GM21717 (cell line): ENCODE data around the gene ACKR2.

Experiments used
- ATAC-seq: cut with Tn5 transposase; IDR thresholded peaks from one replicate; pipeline ENCODE4 v1.9.1; 2021; ENCODE audit warnings: mild to moderate bottlenecking, moderate library complexity; ENCODE audit not compliant: unreplicated experiment

ACKR2 gene

GRCh38 chr3:42829083-42829627 lies 19.9 kb downstream of the ACKR2 start:
- no peak for ATAC-seq

DNA sequence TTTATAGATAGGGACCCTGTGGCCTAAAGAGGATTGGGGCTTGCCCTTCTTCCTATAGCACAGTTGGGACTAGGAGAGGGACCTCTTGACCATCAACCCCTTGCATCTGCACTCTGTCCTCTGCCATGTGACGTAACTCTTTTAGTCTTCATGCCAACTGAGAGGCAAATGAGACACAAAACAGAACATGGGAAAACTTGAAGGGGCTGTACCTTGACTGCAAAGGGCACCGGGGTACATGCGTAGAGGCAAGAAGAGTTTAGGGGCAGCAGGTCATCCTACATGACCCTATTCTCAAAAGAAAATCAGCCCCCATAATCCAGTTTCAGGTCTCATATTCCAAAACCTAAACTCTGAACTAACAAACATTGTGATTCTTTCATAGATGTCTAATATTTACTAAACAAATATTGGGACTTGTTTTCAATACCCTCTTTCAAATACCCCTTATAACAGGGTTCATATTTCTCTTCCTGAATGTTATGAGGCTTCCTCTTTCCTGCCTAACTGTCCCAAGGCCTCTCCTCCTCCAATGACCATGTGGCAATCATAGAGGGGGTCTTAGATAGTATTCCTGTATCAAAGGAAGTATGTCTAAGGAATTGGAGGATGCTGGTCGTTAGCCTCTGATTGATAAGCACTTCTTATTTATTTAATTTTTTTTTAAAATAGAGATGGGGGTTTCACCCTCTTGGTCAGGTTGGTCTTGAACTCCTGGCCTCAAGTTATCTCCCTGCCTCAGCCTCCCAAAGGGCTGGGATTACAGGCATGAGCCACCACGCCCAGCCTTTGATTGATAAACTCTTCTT lies 20.6 kb downstream of the ACKR2 start:
- ATAC-seq = no peak

GRCh38 chr3:42830437-42831320 lies 21.4 kb downstream of the ACKR2 start:
- no peak for ATAC-seq

- ATAC-seq = peak; percentile 61
These were observed 22.1 kb downstream of the ACKR2 start for GRCh38 chr3:42831321-42831713.

DNA sequence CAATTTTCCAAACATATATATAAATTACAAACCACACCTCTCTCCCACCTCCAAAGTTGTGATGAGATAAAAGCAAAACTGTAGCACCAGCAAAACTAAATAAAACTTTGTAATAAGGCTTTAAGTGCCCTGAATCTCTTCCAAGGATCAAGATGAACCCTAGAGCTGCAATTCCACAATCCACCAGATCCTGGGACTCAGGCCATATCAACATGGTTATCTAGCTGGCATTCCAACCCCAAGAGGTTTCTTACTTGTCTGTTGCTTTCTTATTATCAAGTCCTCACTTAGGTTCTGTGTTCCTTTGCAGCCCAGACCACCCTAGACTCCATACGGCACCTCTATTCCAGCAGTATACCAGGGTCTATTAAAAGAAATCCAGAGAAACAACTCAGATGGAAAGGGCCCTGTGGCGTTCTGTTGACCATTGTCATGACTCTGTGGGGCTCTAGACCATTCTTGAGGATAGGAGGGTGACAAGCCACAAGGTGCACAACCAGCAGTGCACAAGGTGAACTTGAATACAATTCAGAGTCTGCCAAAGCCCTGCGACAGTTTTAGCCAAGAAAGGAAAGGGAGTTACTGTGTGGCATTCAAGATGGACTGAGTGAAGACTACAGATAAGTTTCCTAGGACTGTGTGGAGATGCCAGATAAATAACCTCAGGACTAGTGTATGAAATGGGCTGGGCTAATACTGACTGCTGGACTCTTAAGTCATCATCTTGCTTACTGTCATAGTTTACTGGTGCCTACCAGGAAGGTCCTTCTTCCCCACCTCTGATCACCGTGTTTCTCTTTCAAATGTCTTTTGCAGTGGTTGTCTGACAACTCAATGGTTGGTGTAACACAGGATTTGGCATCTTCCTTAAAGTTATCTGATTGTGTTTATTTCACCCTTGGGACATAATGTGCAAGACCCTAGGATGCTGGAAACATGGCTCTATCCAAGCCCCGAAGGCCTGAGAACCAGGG lies 27.2 kb downstream of the ACKR2 start:
- ATAC-seq = no peak

GRCh38 chr3:42838571-42838970 lies 29.3 kb downstream of the ACKR2 start:
- ATAC-seq = no peak

GRCh38 chr3:42839616-42840015 lies 30.4 kb downstream of the ACKR2 start:
- peak; percentile 89 for ATAC-seq

- ATAC-seq = no peak
These were observed 32.1 kb downstream of the ACKR2 start for GRCh38 chr3:42841332-42841731.

- ATAC-seq = no peak
These were observed 34.6 kb downstream of the ACKR2 start for GRCh38 chr3:42843713-42844411.

DNA sequence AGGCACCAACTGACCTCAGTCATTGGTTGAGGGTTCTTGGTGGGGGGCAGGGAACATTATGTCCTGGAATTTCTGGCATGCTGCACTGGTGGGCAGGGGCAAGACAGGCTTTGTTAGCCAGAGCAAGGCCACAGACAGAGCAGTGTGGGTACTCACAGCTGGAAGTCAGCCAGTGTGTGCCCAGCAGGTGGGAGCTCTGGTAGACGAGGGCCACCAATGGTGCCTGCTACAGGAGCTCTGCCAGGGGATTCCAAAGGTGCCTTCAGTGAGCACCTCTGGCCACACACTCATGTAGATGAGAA lies 35.1 kb downstream of the ACKR2 start:
- ATAC-seq = no peak

GRCh38 chr3:42844815-42845214 lies 35.6 kb downstream of the ACKR2 start:
- ATAC-seq = no peak

- no peak for ATAC-seq
These were observed 37.7 kb downstream of the ACKR2 start for GRCh38 chr3:42846685-42847522.

DNA sequence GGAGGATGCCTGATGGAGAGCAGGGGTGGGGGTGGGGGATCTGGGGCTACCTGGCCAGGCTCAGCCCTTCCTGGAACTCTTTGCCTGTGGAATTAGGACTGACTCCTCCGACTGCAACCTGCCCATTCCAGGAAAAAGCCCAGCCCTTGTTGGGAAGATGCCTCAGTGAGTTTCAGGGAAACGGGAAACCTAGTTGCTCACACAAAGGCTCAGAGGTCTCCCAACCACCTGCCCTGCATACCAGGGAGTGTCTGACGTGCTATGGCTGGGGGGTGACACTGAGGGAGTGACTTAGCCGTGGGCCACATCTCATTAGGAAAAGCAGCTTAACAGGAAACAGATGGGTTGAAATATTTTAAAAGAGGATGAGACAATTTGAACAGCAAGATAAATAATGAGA lies 38.5 kb downstream of the ACKR2 start:
- no peak for ATAC-seq

GRCh38 chr3:42849017-42849416 lies 39.8 kb downstream of the ACKR2 start:
- ATAC-seq = no peak

GRCh38 chr3:42850263-42850662 lies 41.0 kb downstream of the ACKR2 start:
- ATAC-seq = no peak

GRCh38 chr3:42851228-42851834 lies 42.1 kb downstream of the ACKR2 start:
- no peak for ATAC-seq

GRCh38 chr3:42852441-42852840 lies 43.2 kb downstream of the ACKR2 start:
- ATAC-seq = no peak

DNA sequence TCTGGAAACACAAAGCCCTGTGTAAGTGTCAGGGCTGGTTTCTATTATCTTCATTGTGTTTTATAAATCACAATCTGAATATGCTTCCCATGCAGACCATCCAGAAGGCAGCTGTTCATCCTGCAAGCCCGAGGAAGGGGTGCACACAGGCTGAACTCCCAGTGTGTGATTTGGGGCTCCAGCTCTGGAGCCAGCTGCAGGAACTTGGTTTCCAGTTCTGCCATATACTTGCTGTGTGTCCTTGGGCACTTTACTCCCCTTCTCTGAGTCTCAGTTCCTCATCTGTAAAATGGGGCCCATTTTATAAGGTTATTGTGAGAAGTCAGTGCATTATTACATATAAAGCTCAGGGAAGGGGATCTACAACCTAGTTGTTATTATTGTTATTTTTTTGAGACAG lies 43.8 kb downstream of the ACKR2 start:
- no peak for ATAC-seq

DNA sequence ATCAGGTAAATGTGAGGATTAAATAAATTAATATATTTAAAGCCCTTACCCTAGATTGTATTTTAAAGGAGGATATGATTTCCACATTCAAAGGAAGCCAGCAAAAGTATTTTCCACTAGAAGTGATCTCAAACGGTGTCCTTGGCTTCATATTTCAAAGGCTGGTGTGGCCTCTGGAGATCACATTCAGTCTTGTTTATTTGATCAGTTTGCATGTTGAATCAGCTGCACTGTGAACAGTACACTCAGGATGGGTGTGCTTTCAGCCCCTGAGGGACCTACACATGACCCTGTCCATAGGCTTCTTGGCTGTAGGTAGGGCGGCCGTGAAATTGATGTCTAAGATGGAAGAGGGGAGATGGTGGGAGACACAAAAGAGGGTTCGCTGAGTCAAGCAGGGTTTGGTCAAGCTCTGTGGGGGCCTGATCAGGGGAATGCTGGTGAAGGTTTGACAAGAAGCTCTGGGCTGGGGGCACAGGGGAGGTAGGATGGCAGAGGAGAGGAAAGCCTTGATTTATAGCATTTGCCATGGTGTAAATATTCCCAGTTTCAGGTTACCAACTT lies 44.6 kb downstream of the ACKR2 start:
- ATAC-seq = no peak
